Esophagus squamous epithelium (tissue), 4 donors: ENCODE data around the gene PKIG.

Experiments
- CTCF ChIP-seq, 6 experiments: fragments of 450-650 bp in 4 of 6; fragments of 200-600 bp in 2 of 6; sonication (generic) in 2 of 6; IDR thresholded peaks; one replicate each; pipeline ENCODE4 v1.5.1; 2016 to 2019; ENCODE audit warnings: antibody characterized with exemption in 6 of 6, mild to moderate bottlenecking in 4 of 6, moderate library complexity in 4 of 6
- POLR2A ChIP-seq, 4 donors: fragments of 450-650 bp; IDR thresholded peaks; one replicate each; pipeline ENCODE4 v1.6.1; 2017; ENCODE audit warnings: antibody characterized with exemption in 4 of 4, mild to moderate bottlenecking in 4 of 4, moderate library complexity in 3 of 4

GRCh38 chr20:44586289-44586911, 4.0 kb downstream of the PKIG start:
- TF ChIP-seq CTCF (IDR thresholded peaks at IDR 0.05) (no peak), POLR2A (IDR thresholded peaks at IDR 0.05) (peak in 1 of 4 donors; percentile 13)
